Measurements from ENCODE around the gene LRRC23.
A peak's percentile ranks its signal among the peaks of the same experiment; 100 is the strongest.

The LRRC23 gene

GRCh38 chr12:6936636-6937480, 32.2 kb downstream of the LRRC23 start:
- TF ChIP-seq POLR2A (IDR thresholded peaks at IDR 0.05; ENCODE audit: low read length) (no peak), GATA1 (IDR thresholded peaks at IDR 0.05; ENCODE audit: low read depth, low read length) (no peak)
- DNase-seq: peak in 1 of 2 experiments; percentile 54

GRCh38 chr12:6937481-6938352, 33.1 kb downstream of the LRRC23 start:
- TF ChIP-seq POLR2A (IDR thresholded peaks at IDR 0.05; ENCODE audit: low read length) (peak; percentile 98), GATA1 (IDR thresholded peaks at IDR 0.05; ENCODE audit: low read depth, low read length) (no peak)
- peak; percentile 97 for DNase-seq

GRCh38 chr12:6938353-6939190, 34.0 kb downstream of the LRRC23 start:
- DNase-seq: no peak
- no peak for TF ChIP-seq GATA1 (IDR thresholded peaks at IDR 0.05; ENCODE audit: low read depth, low read length)

DNA sequence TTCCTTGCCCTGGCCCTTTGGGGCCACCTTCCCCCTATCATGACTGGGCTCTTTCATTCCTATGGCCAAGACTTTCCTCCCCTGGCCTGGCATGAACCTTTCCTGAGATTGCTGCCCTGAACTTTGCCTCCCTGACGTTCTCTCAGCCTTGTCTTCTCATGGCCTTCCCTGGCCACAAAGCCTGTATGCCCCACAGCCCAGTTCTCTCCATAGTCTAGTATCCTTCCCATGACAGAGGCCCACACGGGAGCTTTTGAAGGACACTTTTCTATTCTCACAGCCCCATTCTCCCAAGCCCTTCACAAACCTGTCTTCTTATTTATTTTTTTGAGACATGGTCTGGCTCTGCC, 34.5 kb downstream of the LRRC23 start:
- TF ChIP-seq POLR2A (IDR thresholded peaks at IDR 0.05; ENCODE audit: low read length): no peak
- no peak for DNase-seq

- TF ChIP-seq GATA1 (IDR thresholded peaks at IDR 0.05; ENCODE audit: low read depth, low read length): no peak
- TF ChIP-seq POLR2A (IDR thresholded peaks at IDR 0.05; ENCODE audit: low read length): no peak
- DNase-seq: no peak
These were observed 36.6 kb downstream of the LRRC23 start for GRCh38 chr12:6941267-6941666.

DNA sequence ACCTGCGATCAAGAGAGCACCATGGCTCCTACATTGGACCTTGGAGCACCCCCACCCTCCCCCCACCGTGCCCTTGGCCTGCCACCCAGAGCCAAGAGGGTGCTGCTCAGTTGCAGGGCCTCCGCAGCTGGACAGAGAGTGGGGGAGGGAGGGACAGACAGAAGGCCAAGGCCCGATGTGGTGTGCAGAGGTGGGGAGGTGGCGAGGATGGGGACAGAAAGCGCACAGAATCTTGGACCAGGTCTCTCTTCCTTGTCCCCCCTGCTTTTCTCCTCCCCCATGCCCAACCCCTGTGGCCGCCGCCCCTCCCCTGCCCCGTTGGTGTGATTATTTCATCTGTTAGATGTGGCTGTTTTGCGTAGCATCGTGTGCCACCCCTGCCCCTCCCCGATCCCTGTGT, 37.2 kb downstream of the LRRC23 start:
- TF ChIP-seq POLR2A (IDR thresholded peaks at IDR 0.05; ENCODE audit: low read length) (no peak), GATA1 (IDR thresholded peaks at IDR 0.05; ENCODE audit: low read depth, low read length) (no peak)
- DNase-seq: no peak

GRCh38 chr12:6942331-6942665, 37.7 kb downstream of the LRRC23 start:
- no peak for DNase-seq
- TF ChIP-seq GATA1 (IDR thresholded peaks at IDR 0.05; ENCODE audit: low read depth, low read length) (no peak), POLR2A (IDR thresholded peaks at IDR 0.05; ENCODE audit: low read length) (no peak)

- DNase-seq: peak; percentile 93
- TF ChIP-seq GATA1 (IDR thresholded peaks at IDR 0.05; ENCODE audit: low read depth, low read length) (no peak), POLR2A (IDR thresholded peaks at IDR 0.05; ENCODE audit: low read length) (no peak)
These were observed 38.7 kb downstream of the LRRC23 start for GRCh38 chr12:6943389-6943721.

GRCh38 chr12:6943722-6944380, 39.2 kb downstream of the LRRC23 start, which contains the start of the genes C12orf57 and RNU7-1:
C12orf57 (plus strand) TSS chr12:6944022; CDS start chr12:6944122, 100 bp downstream.
RNU7-1 (plus strand) TSS chr12:6943816.
- DNase-seq: peak; percentile 93
- TF ChIP-seq GATA1 (IDR thresholded peaks at IDR 0.05; ENCODE audit: low read depth, low read length) (no peak), POLR2A (IDR thresholded peaks at IDR 0.05; ENCODE audit: low read length) (peak; percentile 100)

DNA sequence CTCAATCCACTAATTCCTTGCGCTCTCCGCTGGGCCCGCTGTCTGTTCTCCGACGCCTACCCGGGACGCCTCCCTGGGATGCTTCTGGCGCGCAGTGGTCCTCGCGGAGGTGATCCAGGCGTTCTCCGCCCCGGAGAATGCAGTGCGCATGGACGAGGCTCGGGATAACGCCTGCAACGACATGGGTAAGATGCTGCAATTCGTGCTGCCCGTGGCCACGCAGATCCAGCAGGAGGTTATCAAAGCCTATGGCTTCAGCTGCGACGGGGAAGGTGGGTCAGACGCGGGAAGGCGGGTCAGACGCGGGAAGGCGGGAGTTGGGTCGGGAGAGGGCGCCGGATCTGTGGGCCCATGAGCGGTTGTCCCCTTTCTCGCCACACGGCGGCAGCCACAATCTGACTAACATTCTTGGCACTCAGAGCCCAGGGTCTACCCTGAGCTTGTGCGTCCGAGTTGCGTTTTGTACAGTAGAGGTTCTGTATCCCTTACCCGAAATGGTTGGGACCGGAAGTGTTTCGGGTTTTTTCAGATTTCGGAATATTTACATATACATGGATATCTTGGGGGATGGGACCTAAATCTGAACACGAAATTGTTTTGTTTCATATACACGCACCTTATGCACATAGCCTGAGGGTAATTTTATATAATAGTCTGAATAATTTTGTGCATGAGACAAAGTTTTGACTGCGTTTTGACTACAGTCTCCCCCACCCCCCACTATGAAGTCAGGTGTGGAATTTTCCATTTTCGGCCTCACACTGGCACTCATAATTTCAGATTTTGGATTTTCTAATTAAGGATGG, 40.0 kb downstream of the LRRC23 start:
- no peak for TF ChIP-seq POLR2A (IDR thresholded peaks at IDR 0.05; ENCODE audit: low read length)
- no peak for TF ChIP-seq GATA1 (IDR thresholded peaks at IDR 0.05; ENCODE audit: low read depth, low read length)

DNA sequence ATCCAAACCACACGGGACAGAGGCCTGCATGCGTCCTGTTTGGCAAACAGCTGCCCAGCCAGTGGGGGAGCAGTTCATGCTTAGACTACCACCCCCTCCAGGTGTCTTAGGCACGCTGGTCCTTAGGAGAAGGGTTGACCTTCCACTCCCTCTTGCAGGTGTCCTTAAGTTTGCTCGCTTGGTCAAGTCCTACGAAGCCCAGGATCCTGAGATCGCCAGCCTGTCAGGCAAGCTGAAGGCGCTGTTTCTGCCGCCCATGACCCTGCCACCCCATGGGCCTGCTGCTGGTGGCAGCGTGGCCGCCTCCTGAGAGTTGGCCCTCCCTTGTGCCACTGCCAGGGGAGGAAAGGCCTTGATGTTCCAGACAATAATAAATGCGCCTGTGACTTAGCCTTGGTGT, 41.0 kb downstream of the LRRC23 start:
- DNase-seq: no peak
- no peak for TF ChIP-seq POLR2A (IDR thresholded peaks at IDR 0.05; ENCODE audit: low read length)

More for the DNA sequence above, 40.0 kb downstream of the LRRC23 start:
- DNase-seq: peak; percentile 92 to 94

- peak; percentile 38 for TF ChIP-seq POLR2A (IDR thresholded peaks at IDR 0.05; ENCODE audit: low read length)
- no peak for TF ChIP-seq GATA1 (IDR thresholded peaks at IDR 0.05; ENCODE audit: low read depth, low read length)
- no peak for DNase-seq
These were observed 41.7 kb downstream of the LRRC23 start for GRCh38 chr12:6946033-6946919.
